HEK293 (cell line): Measurements from ENCODE around the gene UBXN6.
A peak's percentile ranks its signal among the peaks of the same experiment; 100 is the strongest.

Experiments used
- CTCF ChIA-PET: fragments of 350-600 bp; formaldehyde crosslinking; extraction: SDS; loops from one replicate; lab custom pipeline; 2021; ENCODE audit warnings: antibody characterized with exemption; lab: Yijun Ruan, JAX
- POLR2A ChIA-PET: fragments of 300-600 bp; formaldehyde crosslinking; extraction: SDS; loops from one replicate; lab custom pipeline; 2020; ENCODE audit warnings: antibody characterized with exemption, inconsistent platforms; lab: Yijun Ruan, JAX
- H3K27ac ChIP-seq: fragments of 200-500 bp; sonication (Bioruptor generic); 2 replicates; pipeline ENCODE4 v1.5.1; 2014; ENCODE audit warnings: low read depth, low read length, control low read depth, inconsistent platforms; ENCODE audit errors: extremely low read depth
- H3K36me3 ChIP-seq, 2 experiments: fragments of 200-500 bp in 1 of 2; sonication (Bioruptor generic) in 1 of 2; 1 replicate in 1 of 2; 2 replicates in 1 of 2; pipeline ENCODE4 v1.5.1; 2014 to 2017; ENCODE audit warnings: inconsistent platforms in 2 of 2, low read length in 2 of 2; ENCODE audit not compliant: control insufficient read depth in 2 of 2, insufficient read depth in 1 of 2
- H3K4me1 ChIP-seq: fragments of 200-500 bp; sonication (Bioruptor generic); 2 replicates; pipeline ENCODE4 v1.5.1; 2014; ENCODE audit warnings: mild to moderate bottlenecking, low read length, inconsistent platforms; ENCODE audit not compliant: control insufficient read depth, insufficient read depth
- H3K4me3 ChIP-seq: 2 replicates; pipeline ENCODE4 v1.5.1; 2011; ENCODE audit warnings: low read depth, mild to moderate bottlenecking, control low read depth, low read length, moderate library complexity
- H3K9me3 ChIP-seq: fragments of 200-500 bp; sonication (Bioruptor generic); 2 replicates; pipeline ENCODE4 v1.5.1; 2014; ENCODE audit warnings: low read depth, low read length, inconsistent platforms; ENCODE audit not compliant: control insufficient read depth, insufficient read depth
- KLF1 ChIP-seq: fragments of 450-650 bp; formaldehyde crosslinking; IDR thresholded peaks from 2 replicates; pipeline ENCODE4 v1.5.1; 2016; ENCODE audit warnings: missing biosample characterization, missing genetic modification characterization
- SETDB1 ChIP-seq: IDR thresholded peaks from one replicate; pipeline ENCODE4 v1.6.1; 2017; ENCODE audit warnings: mild to moderate bottlenecking, low read length, moderate library complexity, mixed read lengths; ENCODE audit not compliant: insufficient read length
- ZBTB20 ChIP-seq: fragments of 450-650 bp; formaldehyde crosslinking; IDR thresholded peaks from 2 replicates; pipeline ENCODE4 v1.5.1; 2016; ENCODE audit warnings: missing biosample characterization, missing genetic modification characterization
- ZEB2 ChIP-seq: fragments of 450-650 bp; formaldehyde crosslinking; IDR thresholded peaks from 2 replicates; pipeline ENCODE4 v1.5.1; 2016; ENCODE audit warnings: missing biosample characterization, missing genetic modification characterization
- ZFP69B ChIP-seq: fragments of 450-650 bp; formaldehyde crosslinking; IDR thresholded peaks from 2 replicates; pipeline ENCODE4 v1.5.1; 2016; ENCODE audit warnings: missing biosample characterization, missing genetic modification characterization
- ZNF175 ChIP-seq: fragments of 450-650 bp; formaldehyde crosslinking; IDR thresholded peaks from 2 replicates; pipeline ENCODE4 v1.5.1; 2016; ENCODE audit warnings: missing biosample characterization, missing genetic modification characterization
- ZNF248 ChIP-seq: fragments of 450-650 bp; formaldehyde crosslinking; IDR thresholded peaks from 2 replicates; pipeline ENCODE4 v1.5.1; 2017; ENCODE audit warnings: missing biosample characterization, missing genetic modification characterization
- ZNF266 ChIP-seq: fragments of 450-650 bp; formaldehyde crosslinking; IDR thresholded peaks from 2 replicates; pipeline ENCODE4 v1.5.1; 2016; ENCODE audit warnings: missing biosample characterization, missing genetic modification characterization, low read depth
- ZNF341 ChIP-seq: fragments of 450-650 bp; formaldehyde crosslinking; IDR thresholded peaks from 2 replicates; pipeline ENCODE4; 2016; ENCODE audit warnings: low read depth, missing biosample characterization, missing genetic modification characterization
- ZNF514 ChIP-seq: fragments of 450-650 bp; formaldehyde crosslinking; IDR thresholded peaks from 2 replicates; pipeline ENCODE4 v1.5.1; 2016; ENCODE audit warnings: missing biosample characterization, missing genetic modification characterization
- ZNF529 ChIP-seq: fragments of 450-650 bp; formaldehyde crosslinking; IDR thresholded peaks from 2 replicates; pipeline ENCODE4 v1.5.1; 2017; ENCODE audit warnings: missing genetic modification characterization, missing biosample characterization; ENCODE audit not compliant: insufficient replicate concordance
- ZNF571 ChIP-seq: fragments of 450-650 bp; formaldehyde crosslinking; IDR thresholded peaks from 2 replicates; pipeline ENCODE4 v1.5.0; 2017; ENCODE audit warnings: missing biosample characterization, missing genetic modification characterization
- ZNF747 ChIP-seq: fragments of 450-650 bp; formaldehyde crosslinking; IDR thresholded peaks from 2 replicates; pipeline ENCODE4 v1.5.1; 2016; ENCODE audit warnings: missing biosample characterization, missing genetic modification characterization
- TF ChIP-seq, protein P1 (sequence below): fragments of 450-650 bp; formaldehyde crosslinking; IDR thresholded peaks from 2 replicates; pipeline ENCODE4 v1.5.1; 2016; ENCODE audit warnings: missing biosample characterization, missing genetic modification characterization
- TF ChIP-seq, protein P2 (sequence below): fragments of 450-650 bp; formaldehyde crosslinking; IDR thresholded peaks from 2 replicates; pipeline ENCODE4 v1.5.1; 2016; ENCODE audit warnings: missing biosample characterization, missing genetic modification characterization
- TF ChIP-seq, protein P3 (sequence below): fragments of 450-650 bp; formaldehyde crosslinking; IDR thresholded peaks from 2 replicates; pipeline ENCODE4 v1.5.1; 2016; ENCODE audit warnings: missing biosample characterization, missing genetic modification characterization
- TF ChIP-seq, protein P4 (sequence below): fragments of 450-650 bp; formaldehyde crosslinking; IDR thresholded peaks from 2 replicates; pipeline ENCODE4 v1.5.1; 2016; ENCODE audit warnings: missing biosample characterization, missing genetic modification characterization

Gene UBXN6

DNA sequence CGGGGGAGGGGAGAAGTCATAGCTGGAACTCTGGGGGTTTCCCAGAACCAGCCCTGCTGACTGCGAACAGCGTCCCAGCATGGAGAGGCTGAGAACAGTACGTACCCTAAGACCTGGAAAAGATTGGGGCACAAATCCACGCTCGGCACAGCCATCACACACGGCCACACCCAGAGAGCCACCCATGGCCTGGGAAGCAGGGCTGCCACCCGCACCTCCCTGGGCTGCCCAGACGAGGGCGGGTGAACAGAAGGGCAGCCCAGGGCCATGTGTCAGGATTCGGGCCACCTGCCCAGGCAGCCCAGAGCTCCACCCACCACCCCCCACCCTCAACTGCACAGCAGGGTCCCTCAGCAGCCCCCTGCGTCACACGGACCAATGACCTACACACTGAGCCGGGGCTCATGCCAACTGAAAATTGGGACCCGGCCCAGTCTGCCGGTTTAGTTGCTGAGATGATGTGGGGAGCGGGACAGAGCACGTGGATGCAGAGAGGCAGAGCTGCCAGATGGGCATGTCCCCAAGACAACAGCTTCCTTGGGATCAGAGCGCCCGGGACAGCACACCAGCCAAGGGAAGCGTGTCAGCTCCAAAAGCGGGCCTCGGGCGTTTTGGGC lies 8.5 kb downstream of the UBXN6 start:
- H3K27ac ChIP-seq, result 0 out of 2 replicates have a peak overlapping the region, but pooled peaks have one; percentile 16
- POLR2A ChIA-PET, result interaction anchor here (1.3 to 2.6 kb wide), 3 partner anchors 10 to 19 kb away, joined by 4 to 9 read pairs (median 4); no protein-coding TSS in a partner anchor
- TF ChIP-seq ZNF248 (tag by site-specific recombination) (no peak), KLF1 (tag by site-specific recombination) (0 out of 2 replicates have a peak, but pooled peaks have one; percentile 12), ZNF175 (tag by site-specific recombination) (no peak), SETDB1 (no peak), ZNF747 (tag by site-specific recombination) (no peak), ZNF529 (tag by site-specific recombination) (no peak), ZBTB20 (no peak), ZFP69B (tag by site-specific recombination) (no peak), ZNF571 (tag by site-specific recombination) (no peak), ZEB2 (tag by site-specific recombination) (no peak), ZNF341 (tag by site-specific recombination) (peak; percentile 64), ZNF266 (tag by site-specific recombination) (no peak), ZNF514 (no peak)
- TF ChIP-seq, protein P1, sequence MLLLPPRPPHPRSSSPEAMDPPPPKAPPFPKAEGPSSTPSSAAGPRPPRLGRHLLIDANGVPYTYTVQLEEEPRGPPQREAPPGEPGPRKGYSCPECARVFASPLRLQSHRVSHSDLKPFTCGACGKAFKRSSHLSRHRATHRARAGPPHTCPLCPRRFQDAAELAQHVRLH (tag by site-specific recombination), result no peak
- TF ChIP-seq, protein P2, sequence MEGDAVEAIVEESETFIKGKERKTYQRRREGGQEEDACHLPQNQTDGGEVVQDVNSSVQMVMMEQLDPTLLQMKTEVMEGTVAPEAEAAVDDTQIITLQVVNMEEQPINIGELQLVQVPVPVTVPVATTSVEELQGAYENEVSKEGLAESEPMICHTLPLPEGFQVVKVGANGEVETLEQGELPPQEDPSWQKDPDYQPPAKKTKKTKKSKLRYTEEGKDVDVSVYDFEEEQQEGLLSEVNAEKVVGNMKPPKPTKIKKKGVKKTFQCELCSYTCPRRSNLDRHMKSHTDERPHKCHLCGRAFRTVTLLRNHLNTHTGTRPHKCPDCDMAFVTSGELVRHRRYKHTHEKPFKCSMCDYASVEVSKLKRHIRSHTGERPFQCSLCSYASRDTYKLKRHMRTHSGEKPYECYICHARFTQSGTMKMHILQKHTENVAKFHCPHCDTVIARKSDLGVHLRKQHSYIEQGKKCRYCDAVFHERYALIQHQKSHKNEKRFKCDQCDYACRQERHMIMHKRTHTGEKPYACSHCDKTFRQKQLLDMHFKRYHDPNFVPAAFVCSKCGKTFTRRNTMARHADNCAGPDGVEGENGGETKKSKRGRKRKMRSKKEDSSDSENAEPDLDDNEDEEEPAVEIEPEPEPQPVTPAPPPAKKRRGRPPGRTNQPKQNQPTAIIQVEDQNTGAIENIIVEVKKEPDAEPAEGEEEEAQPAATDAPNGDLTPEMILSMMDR (tag by site-specific recombination), result 0 out of 2 replicates have a peak, but pooled peaks have one; percentile 19
- TF ChIP-seq, protein P3, sequence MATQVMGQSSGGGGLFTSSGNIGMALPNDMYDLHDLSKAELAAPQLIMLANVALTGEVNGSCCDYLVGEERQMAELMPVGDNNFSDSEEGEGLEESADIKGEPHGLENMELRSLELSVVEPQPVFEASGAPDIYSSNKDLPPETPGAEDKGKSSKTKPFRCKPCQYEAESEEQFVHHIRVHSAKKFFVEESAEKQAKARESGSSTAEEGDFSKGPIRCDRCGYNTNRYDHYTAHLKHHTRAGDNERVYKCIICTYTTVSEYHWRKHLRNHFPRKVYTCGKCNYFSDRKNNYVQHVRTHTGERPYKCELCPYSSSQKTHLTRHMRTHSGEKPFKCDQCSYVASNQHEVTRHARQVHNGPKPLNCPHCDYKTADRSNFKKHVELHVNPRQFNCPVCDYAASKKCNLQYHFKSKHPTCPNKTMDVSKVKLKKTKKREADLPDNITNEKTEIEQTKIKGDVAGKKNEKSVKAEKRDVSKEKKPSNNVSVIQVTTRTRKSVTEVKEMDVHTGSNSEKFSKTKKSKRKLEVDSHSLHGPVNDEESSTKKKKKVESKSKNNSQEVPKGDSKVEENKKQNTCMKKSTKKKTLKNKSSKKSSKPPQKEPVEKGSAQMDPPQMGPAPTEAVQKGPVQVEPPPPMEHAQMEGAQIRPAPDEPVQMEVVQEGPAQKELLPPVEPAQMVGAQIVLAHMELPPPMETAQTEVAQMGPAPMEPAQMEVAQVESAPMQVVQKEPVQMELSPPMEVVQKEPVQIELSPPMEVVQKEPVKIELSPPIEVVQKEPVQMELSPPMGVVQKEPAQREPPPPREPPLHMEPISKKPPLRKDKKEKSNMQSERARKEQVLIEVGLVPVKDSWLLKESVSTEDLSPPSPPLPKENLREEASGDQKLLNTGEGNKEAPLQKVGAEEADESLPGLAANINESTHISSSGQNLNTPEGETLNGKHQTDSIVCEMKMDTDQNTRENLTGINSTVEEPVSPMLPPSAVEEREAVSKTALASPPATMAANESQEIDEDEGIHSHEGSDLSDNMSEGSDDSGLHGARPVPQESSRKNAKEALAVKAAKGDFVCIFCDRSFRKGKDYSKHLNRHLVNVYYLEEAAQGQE (tag by site-specific recombination), result no peak
- TF ChIP-seq, protein P4, sequence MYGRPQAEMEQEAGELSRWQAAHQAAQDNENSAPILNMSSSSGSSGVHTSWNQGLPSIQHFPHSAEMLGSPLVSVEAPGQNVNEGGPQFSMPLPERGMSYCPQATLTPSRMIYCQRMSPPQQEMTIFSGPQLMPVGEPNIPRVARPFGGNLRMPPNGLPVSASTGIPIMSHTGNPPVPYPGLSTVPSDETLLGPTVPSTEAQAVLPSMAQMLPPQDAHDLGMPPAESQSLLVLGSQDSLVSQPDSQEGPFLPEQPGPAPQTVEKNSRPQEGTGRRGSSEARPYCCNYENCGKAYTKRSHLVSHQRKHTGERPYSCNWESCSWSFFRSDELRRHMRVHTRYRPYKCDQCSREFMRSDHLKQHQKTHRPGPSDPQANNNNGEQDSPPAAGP (tag by site-specific recombination), result 0 out of 2 replicates have a peak, but pooled peaks have one; percentile 16
- TF ChIP-seq, all 188 proteins: peak for 4
- Histone ChIP-seq H3K4me1 (no peaks in the 10 kb centered on the region), H3K9me3 (no peaks in the 10 kb centered on the region), H3K4me3 (no peak overlapping the region), H3K36me3 (peaks cover 21 to 93% of the 10 kb centered on the region in 2 experiments)
- CTCF ChIA-PET, result no interaction called here
